Measurements from ENCODE around the gene COLGALT1. TPM values are rescaled to one million over a fixed set of nuclear protein-coding genes. Genes with fewer than 3 reads are reported as not detected.

COLGALT1 gene
- total and polyA plus RNA-seq, 10 of the 15 experiments (the other 5 are each of a cell fraction or from before 2014, with no cell fraction given) = 1.2 to 78.8 (median 29.8) TPM

DNA sequence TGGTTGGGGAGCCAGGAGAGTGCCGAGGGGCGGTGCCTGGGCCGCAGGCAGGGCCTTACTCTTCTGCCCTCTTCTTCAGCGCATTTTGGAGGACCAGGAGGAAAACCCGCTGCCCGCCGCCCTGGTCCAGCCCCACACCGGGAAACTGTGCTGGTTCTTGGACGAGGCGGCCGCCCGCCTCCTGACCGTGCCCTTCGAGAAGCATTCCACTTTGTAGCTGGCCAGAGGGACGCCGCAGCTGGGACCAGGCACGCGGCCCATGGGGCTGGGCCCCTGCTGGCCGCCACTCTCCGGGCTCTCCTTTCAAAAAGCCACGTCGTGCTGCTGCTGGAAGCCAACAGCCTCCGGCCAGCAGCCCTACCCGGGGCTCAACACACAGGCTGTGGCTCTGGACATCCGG is 34.6 kb upstream of the COLGALT1 start:
- TF ChIP-seq, protein P1, sequence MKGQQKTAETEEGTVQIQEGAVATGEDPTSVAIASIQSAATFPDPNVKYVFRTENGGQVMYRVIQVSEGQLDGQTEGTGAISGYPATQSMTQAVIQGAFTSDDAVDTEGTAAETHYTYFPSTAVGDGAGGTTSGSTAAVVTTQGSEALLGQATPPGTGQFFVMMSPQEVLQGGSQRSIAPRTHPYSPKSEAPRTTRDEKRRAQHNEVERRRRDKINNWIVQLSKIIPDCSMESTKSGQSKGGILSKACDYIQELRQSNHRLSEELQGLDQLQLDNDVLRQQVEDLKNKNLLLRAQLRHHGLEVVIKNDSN (IDR thresholded peaks at IDR 0.05; ENCODE audit: borderline replicate concordance, extremely low read length, insufficient read depth, low read depth, low read length) = no peak
- TF ChIP-seq BHLHE40 (IDR thresholded peaks at IDR 0.05; ENCODE audit: borderline replicate concordance in 1 of 2, low read depth in 2 of 2, low read length in 1 of 2) = no peak
- TF ChIP-seq RB1 (IDR thresholded peaks at IDR 0.05; ENCODE audit: borderline replicate concordance) = no peak
- no peak for TF ChIP-seq FOS (IDR thresholded peaks at IDR 0.05; ENCODE audit: borderline replicate concordance, extremely low read depth, insufficient read length)
- TF ChIP-seq SUPT20H (IDR thresholded peaks at IDR 0.05; ENCODE audit: borderline replicate concordance, control insufficient read depth, low read depth, low read length) = no peak
- no peak for TF ChIP-seq PAX8 (IDR thresholded peaks at IDR 0.05)
- TF ChIP-seq PRDM15 (CRISPR knock-in tag; IDR thresholded peaks at IDR 0.05) = no peak
- Histone ChIP-seq H3K27me3 (replicated peaks in 1 of 2; ENCODE audit: control insufficient read depth in 2 of 2, insufficient read depth in 2 of 2, low read length in 1 of 2) (no peaks in the 10 kb centered on the region), H3K36me3 (ENCODE audit: control insufficient read depth in 2 of 2, insufficient read depth in 2 of 2, low read length in 1 of 2) (peaks cover 2 to 9% of the 10 kb centered on the region in 2 experiments; a peak in 3 of 4 replicates), H3K79me2 (ENCODE audit: control insufficient read depth, insufficient read depth, low read length) (no peaks in the 10 kb centered on the region), H4K20me1 (ENCODE audit: control insufficient read depth, insufficient read depth) (no peaks in the 10 kb centered on the region), H3K4me1 (ENCODE audit: control insufficient read depth, insufficient read depth, low read length) (peaks cover 26% of the 10 kb centered on the region), H3K9ac (ENCODE audit: control insufficient read depth, insufficient read depth, low read length) (no peak overlapping the region), H2AFZ (ENCODE audit: control insufficient read depth, low read depth, low read length) (no peak overlapping the region), H3K4me2 (ENCODE audit: control insufficient read depth, insufficient read depth) (no peak overlapping the region), H3K4me3 (no peak overlapping the region), H3K27ac (ENCODE audit: control insufficient read depth, insufficient read depth) (no peak overlapping the region), H3K9me3 (replicated peaks; ENCODE audit: control insufficient read depth, insufficient read depth, low read length) (peaks cover 8% of the 10 kb centered on the region)
- WGBS (ENCODE audit: insufficient coverage, insufficient replicate concordance, low lambda C conversion rate, missing lambda C conversion rate) = 99% methylated on average over 25 of the region's 25 CpGs
- ATAC-seq = no peak
- FAIRE-seq = no peak
- ChIA-PET CTCF (interaction anchor here (1.3 kb wide), 1 partner anchor 26 kb away, joined by 4 read pairs; no protein-coding TSS in a partner anchor), RAD21 (ENCODE audit: unreplicated experiment) (interaction anchor here (0.6 to 0.7 kb wide), 2 partner anchors 9 to 932 kb away, joined by 3 read pairs; no protein-coding TSS in a partner anchor), SMC1A (ENCODE audit: uncharacterized antibody, unreplicated experiment) (no interaction called here), POLR2A (interaction anchor here (0.6 to 4.3 kb wide), 4 partner anchors 9 to 409 kb away, joined by 3 to 33 read pairs (median 3); partner anchors contain the start of gene PGLS)
- in situ Hi-C loops (cut with MboI) = no loop called here
- intact Hi-C loops (cut with micrococcal nuclease; ENCODE audit: unreplicated experiment) = no loop called here
- DNase-seq (ENCODE audit: low read depth, low spot score) = no peak
- BruUV-seq (replicated peaks) = no TSS peak

Measured in GM12878 (cell line).